HFFc6 (cell line): ENCODE data around the gene SMARCAL1. TPM values are rescaled to one million over a fixed set of nuclear protein-coding genes. Genes with fewer than 3 reads are reported as not detected.

Experiments
- DNase-seq: peaks from one replicate; pipeline ENCODE4 v3.0.0-alpha.2; 2018
- H3K27ac Mint-ChIP-seq: 2 replicates; pipeline ENCODE4 v1.8.0; 2020; ENCODE audit warnings: mild to moderate bottlenecking, mixed read lengths
- H3K27me3 Mint-ChIP-seq: 2 replicates; pipeline ENCODE4 v1.8.0; 2021; ENCODE audit warnings: mild to moderate bottlenecking, moderate library complexity, mixed read lengths; ENCODE audit not compliant: insufficient read depth
- H3K36me3 Mint-ChIP-seq: 2 replicates; pipeline ENCODE4 v1.8.0; 2021; ENCODE audit warnings: low read depth, mixed read lengths
- H3K4me1 Mint-ChIP-seq: 2 replicates; pipeline ENCODE4 v1.8.0; 2020; ENCODE audit warnings: low read depth, mixed read lengths
- H3K4me3 Mint-ChIP-seq: 2 replicates; pipeline ENCODE4 v1.8.0; 2020; ENCODE audit warnings: mild to moderate bottlenecking, moderate library complexity, mixed read lengths
- H3K9me3 Mint-ChIP-seq: 2 replicates; pipeline ENCODE4 v1.8.0; 2020; ENCODE audit warnings: mild to moderate bottlenecking, mixed read lengths
- CTCF ChIP-seq: fragments of 200-600 bp; sonication (generic); IDR thresholded peaks from 2 replicates; pipeline ENCODE4 v1.5.0; 2021; ENCODE audit warnings: antibody characterized with exemption, mild to moderate bottlenecking
- total RNA-seq, 6 experiments: library from RNA; stranded (reverse); fragmentation: NEBNext Ultra II Directional; extraction: Animal tissue kit (Norgen Biotek cat#: 25700); gene quantifications; 2 replicates in 1 of 6; 3 replicates in 5 of 6; pipeline ENCODE4 v1.2.3, GENCODE V29; 2021

The SMARCAL1 gene
- total RNA-seq, 6 experiments from 2014 or later = 25.6 to 33.1 (median 32.1) TPM

- DNase-seq = no peak
- Mint-ChIP-seq H3K9me3 (peaks cover 3% of the 10 kb centered on the region; the same call in 1 of the 2 replicates), H3K36me3 (peaks cover 65% of the 10 kb centered on the region), H3K27ac (peak overlapping the region; percentile 70; the same call in 1 of the 2 replicates), H3K4me3 (no peak overlapping the region), H3K27me3 (peaks cover 2% of the 10 kb centered on the region; the same call in 1 of the 2 replicates), H3K4me1 (peaks cover 56% of the 10 kb centered on the region)
- TF ChIP-seq CTCF = no peak
Observed at GRCh38 chr2:216425008-216425787, 12.9 kb downstream of the SMARCAL1 start.

GRCh38 chr2:216426166-216426777 is 14.0 kb downstream of the SMARCAL1 start:
- TF ChIP-seq CTCF = no peak
- Mint-ChIP-seq H3K36me3 (peaks cover 66% of the 10 kb centered on the region), H3K27me3 (peaks cover 2% of the 10 kb centered on the region; the same call in 1 of the 2 replicates), H3K27ac (peak overlapping the region; percentile 70), H3K4me1 (peaks cover 53% of the 10 kb centered on the region), H3K9me3 (peaks cover 3% of the 10 kb centered on the region; the same call in 1 of the 2 replicates), H3K4me3 (peak overlapping the region; percentile 66)
- peak; percentile 76 for DNase-seq

GRCh38 chr2:216426938-216427337 is 14.7 kb downstream of the SMARCAL1 start:
- H3K4me1 Mint-ChIP-seq = peaks cover 53% of the 10 kb centered on the region
- H3K9me3 Mint-ChIP-seq = peaks cover 3% of the 10 kb centered on the region; the same call in 1 of the 2 replicates
- peak overlapping the region; percentile 70 for H3K27ac Mint-ChIP-seq
- peaks cover 68% of the 10 kb centered on the region for H3K36me3 Mint-ChIP-seq
- TF ChIP-seq CTCF = no peak
- H3K27me3 Mint-ChIP-seq = peaks cover 2% of the 10 kb centered on the region; the same call in 1 of the 2 replicates
- peak overlapping the region; percentile 66 for H3K4me3 Mint-ChIP-seq
- peak; percentile 88 for DNase-seq

GRCh38 chr2:216428618-216429350 is 16.5 kb downstream of the SMARCAL1 start:
- peaks cover 48% of the 10 kb centered on the region for H3K4me1 Mint-ChIP-seq
- H3K27me3 Mint-ChIP-seq = peaks cover 2% of the 10 kb centered on the region; the same call in 1 of the 2 replicates
- H3K36me3 Mint-ChIP-seq = peaks cover 63% of the 10 kb centered on the region
- peaks cover 3% of the 10 kb centered on the region; the same call in 1 of the 2 replicates for H3K9me3 Mint-ChIP-seq
- peak overlapping the region; percentile 27; the same call in 1 of the 2 replicates for H3K27ac Mint-ChIP-seq
- no peak for TF ChIP-seq CTCF
- no peak overlapping the region for H3K4me3 Mint-ChIP-seq
- DNase-seq = no peak

GRCh38 chr2:216429428-216429827 is 17.1 kb downstream of the SMARCAL1 start:
- H3K4me3 Mint-ChIP-seq = no peak overlapping the region
- H3K4me1 Mint-ChIP-seq = peaks cover 42% of the 10 kb centered on the region
- peaks cover 62% of the 10 kb centered on the region for H3K36me3 Mint-ChIP-seq
- H3K27ac Mint-ChIP-seq = no peak overlapping the region
- peaks cover 2% of the 10 kb centered on the region; the same call in 1 of the 2 replicates for H3K27me3 Mint-ChIP-seq
- TF ChIP-seq CTCF = no peak
- peaks cover 3% of the 10 kb centered on the region; the same call in 1 of the 2 replicates for H3K9me3 Mint-ChIP-seq
- DNase-seq = no peak
